H1 (cell line): ENCODE measurements around the gene PCIF1. TPM values are rescaled to one million over a fixed set of nuclear protein-coding genes. Genes with fewer than 3 reads are reported as not detected.

Experiments
- CTCF ChIA-PET: fragments of 300-600 bp; sonication (Branson Sonifier 250); formaldehyde crosslinking; loops from one replicate; lab custom pipeline; 2021; ENCODE audit not compliant: partially characterized antibody; lab: Charles Lee
- POLR2A ChIA-PET: fragments of 300-600 bp; sonication (Branson Sonifier 250); formaldehyde crosslinking; loops from one replicate; lab custom pipeline; 2021; ENCODE audit warnings: inconsistent platforms; ENCODE audit not compliant: partially characterized antibody; lab: Charles Lee
- DNase-seq, 2 experiments: peaks; one replicate each; pipeline versions ENCODE4 v3.0.0 to v3.0.0-alpha.2; 2010 to 2022; ENCODE audit warnings: low spot score in 2 of 2, low read depth in 1 of 2, mixed read lengths in 1 of 2
- FAIRE-seq: peaks from 2 replicates; lab custom pipeline; 2011; peaks lifted over from hg19 to GRCh38; lab: Jason Lieb, UNC
- H2AFZ ChIP-seq: 2 replicates; pipeline ENCODE4 v1.8.1; 2012; ENCODE audit warnings: low read length, inconsistent platforms
- H2AK5ac ChIP-seq: 2 replicates; pipeline ENCODE4 v1.6.1; 2013; ENCODE audit warnings: low read depth, low read length
- H2BK120ac ChIP-seq: replicated peaks from 2 replicates; pipeline ENCODE3; 2013; ENCODE audit warnings: low read depth, low read length, inconsistent platforms
- H2BK12ac ChIP-seq: 2 replicates; pipeline ENCODE4 v1.6.1; 2013; ENCODE audit warnings: low read depth, low read length
- H2BK15ac ChIP-seq: 2 replicates; pipeline ENCODE4 v1.6.1; 2013; ENCODE audit warnings: low read length
- H2BK20ac ChIP-seq: 2 replicates; pipeline ENCODE4 v1.6.1; 2013; ENCODE audit warnings: low read length
- H2BK5ac ChIP-seq: 2 replicates; pipeline ENCODE4 v1.6.1; 2013; ENCODE audit warnings: low read depth, low read length
- H3K14ac ChIP-seq: 2 replicates; pipeline ENCODE4 v1.6.1; 2013; ENCODE audit warnings: inconsistent platforms; ENCODE audit not compliant: insufficient read length
- H3K18ac ChIP-seq: 2 replicates; pipeline ENCODE4 v1.6.1; 2013; ENCODE audit warnings: low read length; ENCODE audit errors: extremely low read depth
- H3K23ac ChIP-seq: 2 replicates; pipeline ENCODE4 v1.6.1; 2013; ENCODE audit warnings: inconsistent platforms; ENCODE audit not compliant: insufficient read length
- H3K23me2 ChIP-seq: 2 replicates; pipeline ENCODE4 v1.6.1; 2013; ENCODE audit warnings: low read depth, low read length
- H3K27ac ChIP-seq: 2 replicates; pipeline ENCODE4 v1.6.1; 2011; ENCODE audit warnings: low read depth, low read length, inconsistent platforms
- H3K27me3 ChIP-seq, 4 experiments: replicated peaks in 1 of 4; 1 replicate in 1 of 4; 2 replicates in 3 of 4; pipeline versions ENCODE4 v1.6.1 to v1.8.1; 2011 to 2013; ENCODE audit warnings: low read length in 3 of 4, mild to moderate bottlenecking in 3 of 4, inconsistent platforms in 2 of 4, mixed read lengths in 2 of 4, moderate library complexity in 1 of 4; ENCODE audit not compliant: control insufficient read depth in 3 of 4, insufficient read depth in 3 of 4; ENCODE audit errors: extremely low read depth in 1 of 4
- H3K36me3 ChIP-seq, 4 experiments: 2 replicates each; pipeline versions ENCODE4 v1.6.1 to v1.8.1; 2011 to 2013; ENCODE audit warnings: mild to moderate bottlenecking in 4 of 4, low read length in 3 of 4, moderate library complexity in 2 of 4, control low read depth in 1 of 4, inconsistent platforms in 1 of 4; ENCODE audit not compliant: insufficient read depth in 4 of 4, control insufficient read depth in 2 of 4
- H3K4ac ChIP-seq: replicated peaks from 2 replicates; pipeline ENCODE3; 2013; ENCODE audit warnings: low read length, low read depth, mixed read lengths, inconsistent platforms; ENCODE audit not compliant: insufficient read length
- H3K4me1 ChIP-seq, 4 experiments: replicated peaks in 1 of 4; 1 replicate in 1 of 4; 2 replicates in 3 of 4; pipeline versions ENCODE4 v1.6.1 to v1.8.1; 2011 to 2013; ENCODE audit warnings: low read length in 3 of 4, inconsistent platforms in 2 of 4, mixed read lengths in 1 of 4; ENCODE audit not compliant: insufficient read depth in 4 of 4, control insufficient read depth in 3 of 4
- H3K4me2 ChIP-seq, 2 experiments: 2 replicates each; pipeline versions ENCODE4 v1.6.1 to v1.8.1; 2011 to 2013; ENCODE audit warnings: low read depth in 2 of 2, low read length in 2 of 2, control low read depth in 1 of 2, inconsistent platforms in 1 of 2, mild to moderate bottlenecking in 1 of 2; ENCODE audit not compliant: insufficient read depth in 1 of 2
- H3K4me3 ChIP-seq, 4 experiments: fragments of 200-600, 300-600 bp in 1 of 4; sonication (generic), shearing (Covaris generic), sonication (Bioruptor Twin) in 1 of 4; 2 replicates each; pipeline versions ENCODE4 v1.5.1 to v1.8.1; 2011 to 2016; ENCODE audit warnings: low read length in 4 of 4, low read depth in 3 of 4, control low read depth in 2 of 4, inconsistent platforms in 2 of 4, mild to moderate bottlenecking in 2 of 4, mixed read lengths in 1 of 4, moderate library complexity in 1 of 4; ENCODE audit not compliant: insufficient read depth in 2 of 4; ENCODE audit errors: extremely low read depth in 1 of 4
- H3K56ac ChIP-seq: replicated peaks from 2 replicates; pipeline ENCODE3; 2013; ENCODE audit warnings: low read depth, mild to moderate bottlenecking, mixed read lengths, low read length, inconsistent platforms; ENCODE audit not compliant: insufficient read length
- H3K79me1 ChIP-seq: 2 replicates; pipeline ENCODE4 v1.6.1; 2013; ENCODE audit warnings: low read depth, low read length, control low read depth
- H3K79me2 ChIP-seq, 2 experiments: 2 replicates each; pipeline versions ENCODE4 v1.6.1 to v1.8.1; 2012 to 2013; ENCODE audit warnings: low read length in 2 of 2, mild to moderate bottlenecking in 2 of 2, inconsistent platforms in 1 of 2; ENCODE audit not compliant: insufficient read depth in 2 of 2, control insufficient read depth in 1 of 2
- H3K9ac ChIP-seq, 4 experiments: replicated peaks in 1 of 4; 1 replicate in 1 of 4; 2 replicates in 3 of 4; pipeline versions ENCODE4 v1.6.1 to v1.8.1; 2011 to 2013; ENCODE audit warnings: low read depth in 3 of 4, low read length in 3 of 4, control low read depth in 2 of 4, mild to moderate bottlenecking in 2 of 4, moderate library complexity in 2 of 4, inconsistent platforms in 1 of 4; ENCODE audit errors: extremely low read depth in 1 of 4
- H3K9me3 ChIP-seq, 2 experiments: 2 replicates each; pipeline versions ENCODE4 v1.6.1 to v1.8.1; 2012 to 2013; ENCODE audit warnings: mild to moderate bottlenecking in 2 of 2, moderate library complexity in 2 of 2, control low read depth in 1 of 2, inconsistent platforms in 1 of 2, low read depth in 1 of 2, low read length in 1 of 2, mixed read lengths in 1 of 2; ENCODE audit not compliant: insufficient read depth in 2 of 2
- H4K20me1 ChIP-seq, 2 experiments: replicated peaks in 1 of 2; 2 replicates each; pipeline versions ENCODE3 to v1.8.1; 2011 to 2013; ENCODE audit warnings: inconsistent platforms in 2 of 2, low read length in 2 of 2, mild to moderate bottlenecking in 1 of 2; ENCODE audit not compliant: insufficient read depth in 2 of 2, control insufficient read depth in 1 of 2
- H4K5ac ChIP-seq: 2 replicates; pipeline ENCODE4 v1.6.1; 2013; ENCODE audit warnings: low read length, low read depth, mixed read lengths, inconsistent platforms; ENCODE audit not compliant: insufficient read length
- H4K8ac ChIP-seq: 2 replicates; pipeline ENCODE4 v1.8.0; 2013; ENCODE audit warnings: mild to moderate bottlenecking, moderate library complexity, low read length, inconsistent platforms; ENCODE audit not compliant: insufficient read depth; ENCODE audit errors: extremely low read depth
- H4K91ac ChIP-seq: replicated peaks from 2 replicates; pipeline ENCODE3; 2013; ENCODE audit warnings: low read length, mixed read lengths, inconsistent platforms; ENCODE audit not compliant: insufficient read length
- ATF2 ChIP-seq: IDR thresholded peaks from 2 replicates; pipeline ENCODE4 v1.6.1; 2012; ENCODE audit warnings: low read length, inconsistent platforms
- HDAC6 ChIP-seq: IDR thresholded peaks from one replicate; pipeline ENCODE4 v1.7.1; 2012; ENCODE audit warnings: low read depth, mild to moderate bottlenecking, inconsistent platforms, low read length, moderate library complexity
- RNF2 ChIP-seq: fragments of 200-900, 300-1000 bp; sonication (generic); IDR thresholded peaks from 2 replicates; pipeline ENCODE4 v1.7.1; 2016; ENCODE audit warnings: borderline replicate concordance, low read depth, mild to moderate bottlenecking, antibody characterized with exemption, low read length; ENCODE audit not compliant: poor library complexity, severe bottlenecking; ENCODE audit errors: missing control alignments
- WGBS, 2 experiments: shearing (Covaris generic) in 1 of 2; methylation state at CpG; one replicate each; pipeline versions ENCODE4 v1.1.6 to v1.1.7; 2013 to 2015; ENCODE audit warnings: low lambda C conversion rate in 2 of 2, mixed read lengths in 2 of 2, inconsistent platforms in 1 of 2, low coverage in 1 of 2, missing lambda C conversion rate in 1 of 2; ENCODE audit not compliant: insufficient replicate concordance in 2 of 2, insufficient coverage in 1 of 2, insufficient read length in 1 of 2; ENCODE audit errors: extremely low coverage in 1 of 2, missing lambda C conversion rate in 1 of 2; 5-methylcytosine and 5-hydroxymethylcytosine counted together
- polyA plus RNA-seq, 7 experiments: library from polyadenylated mRNA; depleted of rRNA in 3 of 7; stranded (reverse) in 5 of 7; unstranded in 2 of 7; fragments of >200 nt in 5 of 7; fragments of 200-250 nt in 2 of 7; gene quantifications; 1 replicate in 5 of 7; 2 replicates in 1 of 7; 4 replicates in 1 of 7; pipeline versions ENCODE4 v1.2.1 to v1.2.3, GENCODE V29; 2011 to 2013; ENCODE audit warnings: missing spikeins in 2 of 7, mixed read lengths in 2 of 7
- total RNA-seq: library from RNA; stranded (reverse); fragmentation: NEBNext Ultra II Directional; extraction: Animal tissue kit (Norgen Biotek cat#: 25700); gene quantifications from 2 replicates; pipeline ENCODE4 v1.2.1, GENCODE V29; 2021

The PCIF1 gene
- total and polyA plus RNA-seq, 2 of the 8 experiments (the other 6 are each of a cell fraction or from before 2014, with no cell fraction given): 30.3 to 30.6 TPM

DNA sequence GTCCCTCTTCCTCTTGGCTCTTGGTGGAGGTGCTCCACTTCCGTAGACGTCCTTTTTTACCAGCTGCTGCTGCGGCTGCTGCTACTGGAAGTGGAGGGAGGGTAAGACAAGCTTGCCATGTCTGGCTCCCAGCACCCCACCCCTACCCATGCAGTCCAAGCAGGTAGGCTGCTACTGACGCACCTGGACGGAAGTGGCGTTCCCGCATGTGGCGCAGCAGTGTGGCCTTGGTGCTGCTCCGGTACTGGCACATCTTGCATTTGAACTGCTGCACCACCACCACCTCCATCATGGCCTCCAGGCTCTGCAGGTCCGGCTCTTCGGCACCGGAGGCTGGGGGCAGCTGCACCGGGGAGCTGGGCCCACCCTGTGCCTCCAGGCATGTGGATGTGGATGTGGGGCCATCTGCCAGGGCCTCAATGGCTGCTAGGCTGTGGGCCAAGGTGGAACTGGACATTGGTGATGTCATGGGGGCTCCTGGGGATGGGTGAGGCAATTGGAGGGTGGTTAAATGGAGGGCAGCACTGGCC, 33.1 kb downstream of the PCIF1 start:
- no peaks in the 10 kb centered on the region for H3K27me3 ChIP-seq

More for the DNA sequence above, 33.1 kb downstream of the PCIF1 start:
- Histone ChIP-seq H3K27ac (no peak overlapping the region), H4K20me1 (peaks cover 0 to 2% of the 10 kb centered on the region in 2 experiments), H3K9me3 (no peaks in the 10 kb centered on the region), H3K79me2 (no peaks in the 10 kb centered on the region), H2AK5ac (no peak overlapping the region), H3K79me1 (no peaks in the 10 kb centered on the region), H2BK20ac (no peak overlapping the region), H2BK12ac (no peak overlapping the region), H3K4ac (no peak overlapping the region), H3K23me2 (peaks cover 2% of the 10 kb centered on the region; the same call in 1 of the 2 replicates), H3K14ac (no peak overlapping the region), H2BK120ac (no peak overlapping the region), H3K4me2 (no peak overlapping the region), H2AFZ (no peak overlapping the region), H3K56ac (no peak overlapping the region), H2BK15ac (no peak overlapping the region), H3K36me3 (peaks cover 5 to 34% (median 19%) of the 10 kb centered on the region in 4 experiments; a peak in 7 of 8 replicates), H4K91ac (no peak overlapping the region), H3K23ac (no peak overlapping the region), H3K18ac (no peak overlapping the region), H2BK5ac (no peak overlapping the region), H3K4me3 (no peak overlapping the region), H4K5ac (no peak overlapping the region), H4K8ac (no peak overlapping the region), H3K9ac (no peak overlapping the region), H3K4me1 (peaks cover 0 to 8% (median 2%) of the 10 kb centered on the region in 4 experiments; a peak in 4 of 7 replicates)
- POLR2A ChIA-PET: interaction anchor here (1.1 to 16.7 kb wide), 6 partner anchors 8 to 62 kb away, joined by 3 to 238 read pairs (median 17); partner anchors contain the start of gene PCIF1
- TF ChIP-seq HDAC6: no peak
- no peak for TF ChIP-seq ATF2
- no peak for TF ChIP-seq RNF2
- CTCF ChIA-PET: interaction anchor here (1.0 to 4.4 kb wide), 5 partner anchors 20 to 169 kb away, joined by 3 to 41 read pairs (median 10); no protein-coding TSS in a partner anchor
- 93% methylated on average over 13 of the region's 13 CpGs; no CpG with 5 or more reads in 1 of the 2 experiments for WGBS, 2 experiments
- FAIRE-seq (no peak), DNase-seq (no peak)
